GOT3 (cell line): ENCODE results near the gene IPCEF1.

ENCODE experiments used
- DNase-seq: peaks from one replicate; lab custom pipeline; 2025; ENCODE audit warnings: mixed read lengths; lab: John Stamatoyannopoulos, UW

The IPCEF1 gene

DNA sequence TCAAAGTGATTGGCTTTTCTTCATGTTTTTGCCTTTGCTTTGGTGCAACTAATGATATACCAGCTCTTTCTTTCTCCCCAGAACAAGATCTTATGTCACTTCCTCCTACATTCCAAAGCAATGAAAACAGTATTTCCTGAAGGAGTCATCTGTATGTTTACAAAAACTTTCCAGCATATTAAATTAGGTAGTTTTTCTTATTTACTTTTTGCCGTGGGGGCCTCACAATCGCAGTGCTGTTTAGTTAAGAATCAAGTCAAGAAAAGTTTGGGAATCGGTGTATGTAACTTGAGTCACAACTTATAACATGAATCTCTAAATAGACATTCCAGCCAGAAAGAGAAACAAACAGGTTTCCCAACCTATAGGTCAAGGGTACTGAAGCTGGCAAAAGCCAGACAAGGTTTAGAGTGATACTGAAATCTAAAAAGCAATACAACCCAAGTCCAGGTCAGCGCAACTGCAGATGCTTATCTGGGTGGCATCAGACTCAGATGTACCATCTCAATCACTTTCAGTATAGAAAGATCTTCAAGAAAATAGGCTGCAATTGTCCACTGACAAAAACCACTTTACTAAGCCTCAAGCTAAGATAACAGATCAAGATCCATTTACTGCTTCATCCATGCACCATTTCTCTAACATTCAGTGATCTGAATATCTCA lies 63.6 kb downstream of the IPCEF1 start:
- no peak for DNase-seq

DNA sequence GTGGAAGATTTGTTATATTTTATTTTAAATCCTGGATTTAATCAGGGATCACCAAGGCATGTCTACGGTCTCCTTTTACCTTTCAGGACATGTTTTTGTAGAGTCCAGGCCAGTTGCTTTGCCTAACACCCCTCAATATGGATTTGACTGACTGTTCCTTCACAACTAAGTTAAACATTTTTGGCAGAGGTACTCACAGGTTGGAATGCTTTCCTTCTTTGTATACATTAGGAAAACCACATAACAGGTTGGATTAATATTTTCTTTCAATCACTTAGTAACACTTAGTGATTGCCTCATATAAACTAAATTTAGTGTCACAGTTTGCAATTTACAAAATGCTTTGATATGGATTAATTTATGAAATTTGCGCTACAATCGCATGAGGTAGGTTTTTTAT lies 64.5 kb downstream of the IPCEF1 start:
- no peak for DNase-seq

DNA sequence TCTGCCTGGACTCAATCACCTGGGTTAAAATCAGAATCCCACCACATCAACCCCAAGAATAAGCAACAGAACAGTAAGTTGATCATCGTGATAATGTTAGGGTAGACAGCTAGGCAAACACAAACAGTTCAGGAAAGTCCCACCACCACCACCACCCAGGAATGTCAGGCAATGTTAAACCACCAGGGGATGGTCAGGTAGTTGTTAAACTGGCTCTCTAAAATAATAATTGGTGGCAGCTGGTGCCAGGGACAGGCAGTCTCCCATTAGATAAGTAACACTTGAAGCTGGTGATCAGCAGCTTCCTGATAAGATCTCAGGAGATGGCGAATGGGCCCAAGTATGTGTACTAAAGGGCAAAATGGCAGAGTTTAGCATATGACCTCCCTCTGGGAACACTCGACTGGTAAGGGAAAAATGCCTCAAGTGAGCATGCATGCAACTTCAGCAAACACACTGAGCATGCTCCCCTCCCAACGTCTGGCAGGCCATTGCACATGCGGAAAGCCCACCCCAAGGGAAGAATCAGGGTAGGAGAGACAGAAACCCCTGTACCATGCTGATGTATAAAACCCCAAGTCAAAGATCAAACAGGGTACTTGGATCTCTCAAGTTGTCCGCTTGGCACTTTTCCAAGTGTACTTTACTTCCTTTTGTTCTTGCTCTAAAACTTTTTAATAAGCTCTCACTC lies 66.6 kb downstream of the IPCEF1 start:
- DNase-seq: no peak

GRCh38 chr6:154285826-154286225 lies 70.8 kb downstream of the IPCEF1 start:
- DNase-seq: no peak

DNA sequence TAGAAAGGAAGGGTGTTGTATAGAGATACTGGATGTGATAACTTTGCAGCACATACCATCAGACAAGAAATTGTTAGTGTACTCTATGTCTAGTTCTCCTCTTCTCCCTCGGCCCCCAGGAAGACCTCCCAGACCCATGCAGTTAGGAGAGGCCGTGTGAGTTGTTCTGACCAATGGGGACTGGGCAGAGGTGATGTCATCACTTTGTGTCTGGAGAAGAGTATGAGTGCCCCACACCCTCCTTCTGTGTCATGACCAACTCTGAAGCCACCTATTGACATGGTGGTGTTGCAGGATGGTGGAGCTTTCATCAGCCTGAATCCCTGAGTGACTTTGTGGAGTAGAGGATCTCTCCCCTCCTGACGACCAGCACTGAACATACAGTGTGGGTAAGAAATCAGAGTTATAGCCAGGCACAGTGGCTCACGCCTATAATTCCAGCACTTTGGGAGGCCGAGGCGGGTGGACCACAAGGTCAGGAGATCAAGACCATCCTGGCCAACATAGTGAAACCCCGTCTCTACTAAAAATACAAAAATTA lies 72.2 kb downstream of the IPCEF1 start:
- no peak for DNase-seq

DNA sequence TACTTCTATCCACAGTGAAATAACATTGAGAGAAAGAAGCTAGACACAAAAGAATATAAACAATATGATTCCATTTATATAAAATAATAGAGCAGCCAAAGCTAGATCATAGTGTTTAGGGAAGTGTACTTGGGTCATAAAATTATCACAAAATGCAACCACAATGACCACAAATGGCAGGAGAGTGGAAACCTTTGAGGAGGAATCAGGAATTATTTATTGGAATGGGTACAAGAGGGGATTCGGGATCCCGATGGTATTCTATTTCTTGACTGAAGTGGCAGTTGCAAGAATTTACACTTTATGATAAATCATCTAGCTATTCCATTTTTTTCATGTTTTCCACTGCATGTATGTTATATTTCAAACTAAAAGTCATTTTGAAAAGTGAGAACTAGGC lies 76.1 kb downstream of the IPCEF1 start:
- no peak for DNase-seq

DNA sequence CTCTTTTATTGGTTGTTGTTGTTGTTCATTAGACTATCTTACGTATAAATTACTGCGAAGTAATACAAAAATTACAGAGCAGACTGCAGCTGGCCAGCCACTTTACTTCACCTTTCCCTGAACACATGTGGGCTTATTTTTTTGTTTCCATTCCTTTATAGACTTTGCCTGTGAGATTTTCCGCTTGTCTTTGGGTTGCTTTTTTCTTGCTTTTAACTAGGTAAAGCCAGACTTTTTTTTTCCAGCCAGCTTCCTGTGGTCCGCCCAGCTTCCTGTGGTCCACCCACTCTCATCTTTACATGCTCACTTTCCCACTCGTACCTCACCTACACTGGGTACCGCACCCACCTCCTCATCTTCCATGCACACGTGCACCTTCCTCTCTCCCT lies 79.0 kb downstream of the IPCEF1 start:
- no peak for DNase-seq

GRCh38 chr6:154276810-154277628 lies 79.6 kb downstream of the IPCEF1 start:
- no peak for DNase-seq

DNA sequence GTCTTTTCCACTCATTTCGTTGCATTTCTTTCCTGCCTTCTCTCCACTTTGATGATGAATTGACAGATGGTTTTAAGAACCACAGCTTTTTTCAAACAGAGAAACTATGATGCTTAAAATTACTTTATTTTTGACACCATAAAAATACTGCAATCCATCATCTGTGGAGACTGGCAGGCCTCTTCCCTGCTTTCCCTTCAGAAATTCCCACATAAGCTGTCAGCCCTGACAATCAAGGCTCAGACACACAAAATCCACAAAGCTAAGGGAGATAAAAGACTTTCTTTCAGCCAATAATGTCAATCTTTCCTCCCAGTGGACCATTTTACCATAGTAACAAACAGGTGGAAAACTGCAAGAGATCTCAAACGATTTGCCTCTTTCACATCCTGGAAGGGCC lies 82.4 kb downstream of the IPCEF1 start:
- DNase-seq: no peak

DNA sequence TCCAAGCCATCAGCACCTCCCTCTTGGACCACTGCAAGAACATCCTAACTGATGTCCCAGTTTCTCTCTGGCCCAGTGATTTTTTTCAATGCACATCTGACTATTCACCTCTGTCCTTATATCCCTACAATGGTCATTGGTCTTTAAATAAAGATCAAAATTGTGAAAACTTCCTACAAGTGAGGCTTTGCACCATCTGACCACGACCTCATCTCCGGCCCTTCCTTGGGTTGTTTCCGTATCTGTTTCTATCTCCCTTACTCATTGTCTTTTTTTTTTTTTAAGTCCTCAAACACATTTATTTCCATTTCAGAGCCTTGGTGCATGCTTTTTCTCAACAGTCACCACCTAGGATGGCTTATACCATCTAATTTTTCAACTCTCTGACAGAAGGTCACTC lies 88.1 kb downstream of the IPCEF1 start:
- no peak for DNase-seq

GRCh38 chr6:154267508-154268106 lies 89.0 kb downstream of the IPCEF1 start:
- no peak for DNase-seq

- no peak for DNase-seq
These were observed 90.0 kb downstream of the IPCEF1 start for GRCh38 chr6:154266560-154267099.

DNA sequence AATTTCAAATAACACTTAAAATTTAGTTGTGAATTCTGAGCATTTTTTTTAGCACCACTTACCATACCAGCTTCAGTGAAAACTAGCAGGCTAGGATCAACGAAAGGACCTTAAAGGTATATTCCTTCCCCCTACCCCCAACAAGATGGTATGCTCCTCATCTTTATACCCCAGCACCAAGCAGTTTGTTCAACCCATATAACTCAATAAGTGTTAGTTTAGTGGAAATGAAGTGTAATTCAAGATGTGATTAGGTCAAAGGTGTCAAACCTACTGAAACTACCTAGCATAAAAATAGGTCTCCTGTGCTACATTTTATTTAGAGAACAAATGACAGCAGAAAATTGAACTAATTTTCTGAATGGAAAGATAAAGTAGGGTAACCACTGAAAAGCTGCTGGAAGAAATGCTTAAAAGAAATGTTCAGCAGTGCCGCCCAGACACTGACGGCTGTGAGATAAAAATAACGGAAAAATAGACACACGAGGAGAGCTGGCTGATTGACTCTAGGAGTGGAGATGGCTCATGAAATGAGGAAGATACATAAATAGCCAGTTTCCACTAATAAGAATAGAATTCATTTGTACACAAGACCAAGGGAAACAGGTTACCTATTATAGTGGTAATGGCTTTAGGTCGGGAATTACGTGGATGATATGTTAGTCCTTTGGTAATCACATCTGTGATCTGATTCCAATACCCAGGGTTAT lies 94.8 kb downstream of the IPCEF1 start:
- no peak for DNase-seq

DNA sequence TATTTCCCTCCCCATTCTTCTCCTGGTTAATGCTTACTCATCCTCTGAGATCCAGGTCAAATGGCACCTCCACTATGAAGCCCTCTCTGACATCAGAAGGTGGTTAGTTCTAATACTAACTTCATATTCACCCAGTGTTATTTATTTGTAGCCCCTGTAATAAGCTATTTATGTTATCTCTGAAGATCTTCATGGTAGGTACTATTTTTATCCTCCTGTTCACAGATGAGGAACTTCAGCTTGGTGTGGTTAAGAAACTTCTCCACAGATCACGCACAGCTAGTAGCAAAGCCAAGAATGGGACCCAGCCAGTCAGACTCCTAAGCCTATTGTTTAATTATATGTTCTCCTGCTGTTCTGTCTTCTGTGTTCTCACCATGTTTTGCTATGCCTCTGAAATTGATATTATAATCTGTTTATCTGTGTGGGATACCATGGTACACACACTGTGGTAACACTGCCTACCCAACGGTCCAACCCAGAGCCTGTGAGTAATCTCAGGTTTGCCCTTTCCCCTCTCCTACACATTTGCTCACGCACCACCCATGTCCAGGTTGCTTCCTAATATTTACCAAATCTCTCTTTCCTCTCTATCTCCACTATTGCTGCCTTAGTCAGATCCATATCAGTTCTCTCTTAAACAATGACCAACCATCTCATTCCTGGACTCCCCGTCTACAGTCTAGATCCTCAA lies 98.4 kb downstream of the IPCEF1 start:
- DNase-seq: no peak

GRCh38 chr6:154257067-154257466 lies 99.5 kb downstream of the IPCEF1 start:
- DNase-seq: no peak

GRCh38 chr6:154252678-154253077 lies 103.9 kb downstream of the IPCEF1 start:
- DNase-seq: no peak

GRCh38 chr6:154251116-154251515 lies 105.5 kb downstream of the IPCEF1 start:
- no peak for DNase-seq

GRCh38 chr6:154249499-154250298 lies 106.9 kb downstream of the IPCEF1 start:
- DNase-seq: no peak

DNA sequence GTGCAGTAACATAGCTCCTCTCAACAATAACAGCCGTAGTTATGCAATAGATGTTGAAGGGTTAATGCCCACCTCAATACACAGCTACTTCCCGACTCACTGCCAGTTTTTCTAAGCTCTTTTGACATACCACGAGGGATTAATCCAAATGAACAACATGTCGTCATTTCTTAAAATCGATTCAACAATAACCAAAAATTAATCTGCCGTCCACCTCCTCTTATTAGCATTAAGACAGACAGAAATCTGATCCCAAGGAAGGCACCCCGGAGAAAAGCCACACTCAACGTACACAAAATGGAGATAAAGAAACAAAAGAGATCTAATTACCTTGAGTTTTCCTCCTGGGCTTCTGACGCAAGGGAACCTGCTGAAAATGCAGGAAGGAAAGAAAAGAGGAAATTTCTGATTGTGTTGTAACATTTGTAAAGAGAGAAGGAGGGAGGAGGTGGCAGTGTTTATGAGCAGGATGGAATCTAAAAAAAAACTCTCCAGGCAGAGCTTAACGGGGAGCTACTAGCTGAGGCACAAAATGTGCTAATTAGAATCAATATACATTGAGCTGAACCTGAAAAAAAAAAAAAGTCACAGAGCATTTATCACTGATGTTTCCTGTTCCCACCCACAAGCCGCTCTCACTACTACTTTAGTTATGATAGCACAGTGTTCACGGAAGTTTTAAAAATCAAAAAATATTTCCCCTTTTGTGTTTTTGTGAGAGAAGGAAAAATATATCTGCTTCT lies 109.3 kb downstream of the IPCEF1 start:
- no peak for DNase-seq
